ENCODE measurements around the gene SLX9. TPM values are rescaled to one million over a fixed set of nuclear protein-coding genes. Genes with fewer than 3 reads are reported as not detected.
A peak's percentile ranks its signal among the peaks of the same experiment; 100 is the strongest.

The SLX9 gene
- total RNA-seq, 1 experiment from 2014 or later: 58.7 TPM

DNA sequence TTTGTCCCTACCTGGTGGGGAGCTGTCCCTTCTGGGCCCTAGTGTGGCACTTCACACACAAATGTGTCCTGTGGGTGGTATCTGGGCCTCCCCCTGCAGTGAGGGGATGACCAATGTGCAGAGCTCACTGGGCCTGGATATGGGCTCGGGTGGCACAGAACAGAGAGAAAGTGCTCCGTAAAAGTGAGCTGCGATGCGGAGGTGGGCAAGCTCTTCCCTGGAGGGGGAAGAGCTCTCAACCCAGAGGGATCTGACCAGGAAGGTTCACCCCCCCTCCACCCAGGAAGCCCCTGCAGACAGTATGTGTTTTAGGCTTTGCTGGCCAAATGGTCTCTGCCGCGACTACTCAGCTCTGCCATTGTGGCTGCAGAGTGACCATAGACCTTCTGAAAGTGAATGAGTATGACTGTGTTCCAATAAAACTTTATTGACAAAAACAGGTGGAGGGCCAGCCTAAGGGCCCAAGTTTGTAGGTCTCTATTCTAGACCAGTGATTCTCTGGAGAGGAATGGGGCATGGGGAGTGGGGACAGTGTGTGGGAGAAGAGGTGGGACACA lies 10.5 kb upstream of the SLX9 start:
- no peak for DNase-seq (ENCODE audit: unreplicated experiment)
- Mint-ChIP-seq H3K9me3 (ENCODE audit: unreplicated experiment) (no peaks in the 10 kb centered on the region), H3K27ac (ENCODE audit: low read depth, unreplicated experiment) (no peak overlapping the region), H3K27me3 (ENCODE audit: insufficient read depth, unreplicated experiment) (no peaks in the 10 kb centered on the region), H3K4me1 (ENCODE audit: insufficient read depth, unreplicated experiment) (peaks cover 60% of the 10 kb centered on the region), H3K4me3 (ENCODE audit: unreplicated experiment) (peak overlapping the region; percentile 60), H3K36me3 (ENCODE audit: insufficient read depth, unreplicated experiment) (peaks cover 7% of the 10 kb centered on the region)
- TF ChIP-seq, protein P1, sequence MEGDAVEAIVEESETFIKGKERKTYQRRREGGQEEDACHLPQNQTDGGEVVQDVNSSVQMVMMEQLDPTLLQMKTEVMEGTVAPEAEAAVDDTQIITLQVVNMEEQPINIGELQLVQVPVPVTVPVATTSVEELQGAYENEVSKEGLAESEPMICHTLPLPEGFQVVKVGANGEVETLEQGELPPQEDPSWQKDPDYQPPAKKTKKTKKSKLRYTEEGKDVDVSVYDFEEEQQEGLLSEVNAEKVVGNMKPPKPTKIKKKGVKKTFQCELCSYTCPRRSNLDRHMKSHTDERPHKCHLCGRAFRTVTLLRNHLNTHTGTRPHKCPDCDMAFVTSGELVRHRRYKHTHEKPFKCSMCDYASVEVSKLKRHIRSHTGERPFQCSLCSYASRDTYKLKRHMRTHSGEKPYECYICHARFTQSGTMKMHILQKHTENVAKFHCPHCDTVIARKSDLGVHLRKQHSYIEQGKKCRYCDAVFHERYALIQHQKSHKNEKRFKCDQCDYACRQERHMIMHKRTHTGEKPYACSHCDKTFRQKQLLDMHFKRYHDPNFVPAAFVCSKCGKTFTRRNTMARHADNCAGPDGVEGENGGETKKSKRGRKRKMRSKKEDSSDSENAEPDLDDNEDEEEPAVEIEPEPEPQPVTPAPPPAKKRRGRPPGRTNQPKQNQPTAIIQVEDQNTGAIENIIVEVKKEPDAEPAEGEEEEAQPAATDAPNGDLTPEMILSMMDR (IDR thresholded peaks at IDR 0.05; ENCODE audit: unreplicated experiment): no peak
- BruUV-seq (replicated peaks): no TSS peak
- intact Hi-C loops (cut with micrococcal nuclease): loop anchor here (2.0 to 5.0 kb wide), 3 partner anchors 59 to 417 kb away; partner anchors contain the start of gene SUMO3
- CTCF ChIA-PET: interaction anchor here (0.5 to 4.1 kb wide), 7 partner anchors 17 to 211 kb away, joined by 3 to 26 read pairs (median 4); partner anchors contain the start of gene UBE2G2
- POLR2A ChIA-PET: interaction anchor here (0.6 to 1.9 kb wide), 11 partner anchors 11 to 440 kb away, joined by 3 to 6 read pairs (median 4); partner anchors contain the start of genes PTTG1IP, SLX9 and UBE2G2

DNA sequence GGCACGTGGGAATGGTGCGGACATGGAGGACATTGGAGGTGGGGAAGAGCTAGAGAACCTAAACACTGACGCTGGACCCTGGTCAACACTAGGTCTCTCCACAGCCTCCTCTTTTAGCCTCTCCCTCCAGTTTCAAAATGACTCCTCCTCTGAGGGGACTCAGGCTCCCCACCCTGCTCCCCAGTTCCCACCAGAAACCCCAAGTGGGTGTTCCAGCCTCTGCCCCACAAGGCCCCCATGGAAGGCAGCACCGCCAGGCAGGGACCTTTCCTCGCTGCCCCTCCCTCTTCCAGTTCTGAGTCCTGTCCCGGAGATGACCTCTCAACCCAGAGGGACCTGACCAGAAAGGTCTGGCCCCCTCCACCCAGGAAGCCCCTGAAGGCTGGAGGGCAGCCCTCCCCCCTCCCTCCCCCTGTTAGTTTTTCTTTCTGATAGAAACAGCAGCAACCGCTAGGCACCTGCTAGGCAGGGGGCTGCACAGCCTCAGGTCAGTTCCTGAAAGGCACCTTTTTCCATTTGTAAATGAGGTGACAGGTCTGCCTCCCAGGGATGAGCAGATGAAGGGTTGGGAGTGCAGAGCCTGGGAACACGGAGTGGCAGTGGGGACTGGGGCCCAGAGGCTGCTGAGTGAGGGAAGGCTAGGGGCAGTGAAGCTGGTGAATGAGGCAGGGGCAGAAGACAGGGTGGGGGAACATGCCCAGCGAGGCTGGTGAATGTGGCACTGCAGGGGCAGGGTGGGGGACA lies 9.9 kb upstream of the SLX9 start:
- intact Hi-C loops (cut with micrococcal nuclease): loop anchor here (2.0 to 5.0 kb wide), 3 partner anchors 59 to 418 kb away; partner anchors contain the start of gene SUMO3
- ChIA-PET CTCF (interaction anchor here (0.9 to 1.1 kb wide), 2 partner anchors 18 to 136 kb away, joined by 4 read pairs; no protein-coding TSS in a partner anchor), POLR2A (interaction anchor here (0.6 to 1.9 kb wide), 10 partner anchors 10 to 199 kb away, joined by 3 to 6 read pairs (median 4); partner anchors contain the start of genes PTTG1IP, SLX9 and UBE2G2)
- Mint-ChIP-seq H3K27ac (ENCODE audit: low read depth, unreplicated experiment) (no peak overlapping the region), H3K27me3 (ENCODE audit: insufficient read depth, unreplicated experiment) (no peaks in the 10 kb centered on the region), H3K9me3 (ENCODE audit: unreplicated experiment) (no peaks in the 10 kb centered on the region), H3K4me3 (ENCODE audit: unreplicated experiment) (no peak overlapping the region), H3K4me1 (ENCODE audit: insufficient read depth, unreplicated experiment) (peaks cover 54% of the 10 kb centered on the region), H3K36me3 (ENCODE audit: insufficient read depth, unreplicated experiment) (peaks cover 7% of the 10 kb centered on the region)
- TF ChIP-seq, protein P1 (IDR thresholded peaks at IDR 0.05; ENCODE audit: unreplicated experiment): no peak
- no peak for DNase-seq (ENCODE audit: unreplicated experiment)
- no TSS peak for BruUV-seq (replicated peaks)

DNA sequence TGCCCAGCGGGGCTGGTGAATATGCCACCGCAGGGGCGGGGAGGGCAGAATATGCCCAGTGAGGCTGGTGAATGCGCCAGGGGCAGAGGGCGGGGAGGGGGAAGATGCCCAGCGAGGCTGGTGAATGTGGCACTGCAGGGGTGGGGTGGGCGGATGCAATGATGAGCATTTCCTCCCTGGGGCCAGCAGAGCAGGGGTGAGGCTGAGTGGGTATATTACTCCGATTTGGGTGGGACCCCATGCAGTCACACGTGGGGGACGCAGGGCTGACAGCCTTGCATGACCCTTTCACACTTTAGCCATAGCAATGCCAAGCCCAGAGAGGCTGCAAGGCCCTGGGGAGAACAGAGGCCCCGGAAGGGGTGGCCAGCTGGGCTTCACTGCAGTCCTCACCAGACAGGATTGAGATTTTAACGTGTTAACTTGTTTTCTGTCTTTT lies 9.3 kb upstream of the SLX9 start:
- Mint-ChIP-seq H3K27ac (ENCODE audit: low read depth, unreplicated experiment) (no peak overlapping the region), H3K27me3 (ENCODE audit: insufficient read depth, unreplicated experiment) (no peaks in the 10 kb centered on the region), H3K36me3 (ENCODE audit: insufficient read depth, unreplicated experiment) (peaks cover 7% of the 10 kb centered on the region), H3K4me1 (ENCODE audit: insufficient read depth, unreplicated experiment) (peaks cover 48% of the 10 kb centered on the region), H3K4me3 (ENCODE audit: unreplicated experiment) (peak overlapping the region; percentile 66), H3K9me3 (ENCODE audit: unreplicated experiment) (no peaks in the 10 kb centered on the region)
- POLR2A ChIA-PET: interaction anchor here (0.6 to 1.9 kb wide), 3 partner anchors 9 to 48 kb away, joined by 4 to 6 read pairs (median 4); partner anchors contain the start of gene SLX9
- DNase-seq (ENCODE audit: unreplicated experiment): no peak
- BruUV-seq (replicated peaks): no TSS peak
- CTCF ChIA-PET: interaction anchor here (0.9 to 4.7 kb wide), 2 partner anchors 130 to 137 kb away, joined by 4 to 32 read pairs; partner anchors contain the start of gene UBE2G2
- intact Hi-C loops (cut with micrococcal nuclease): no loop called here
- TF ChIP-seq, protein P1 (IDR thresholded peaks at IDR 0.05; ENCODE audit: unreplicated experiment): no peak

DNA sequence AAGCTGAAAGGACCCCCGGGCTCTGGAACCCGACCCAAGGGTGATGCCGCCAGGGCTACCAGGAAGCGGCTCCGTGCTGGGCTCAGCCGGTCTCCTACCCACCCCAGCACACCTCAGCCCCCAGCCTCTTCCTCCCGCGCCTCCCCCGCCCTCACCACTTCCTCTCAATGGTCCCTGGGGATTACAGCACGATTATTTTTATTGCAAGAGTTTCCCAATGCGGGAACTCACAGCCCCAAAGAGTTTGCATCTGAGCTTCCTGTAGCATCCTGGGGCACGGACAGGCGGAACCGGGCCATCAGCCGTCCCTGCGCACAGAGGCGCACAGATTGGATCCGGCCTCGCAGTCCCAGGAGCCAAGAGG lies 8.7 kb upstream of the SLX9 start:
- TF ChIP-seq, protein P1 (IDR thresholded peaks at IDR 0.05; ENCODE audit: unreplicated experiment): no peak
- Mint-ChIP-seq H3K9me3 (ENCODE audit: unreplicated experiment) (no peaks in the 10 kb centered on the region), H3K27ac (ENCODE audit: low read depth, unreplicated experiment) (no peak overlapping the region), H3K4me1 (ENCODE audit: insufficient read depth, unreplicated experiment) (peaks cover 44% of the 10 kb centered on the region), H3K36me3 (ENCODE audit: insufficient read depth, unreplicated experiment) (peaks cover 7% of the 10 kb centered on the region), H3K4me3 (ENCODE audit: unreplicated experiment) (peak overlapping the region; percentile 66), H3K27me3 (ENCODE audit: insufficient read depth, unreplicated experiment) (no peaks in the 10 kb centered on the region)
- no TSS peak for BruUV-seq (replicated peaks)
- ChIA-PET CTCF (interaction anchor here (0.9 to 4.7 kb wide), 2 partner anchors 131 to 138 kb away, joined by 4 to 32 read pairs; partner anchors contain the start of gene UBE2G2), POLR2A (interaction anchor here (0.6 to 1.2 kb wide), 3 partner anchors 9 to 187 kb away, joined by 3 to 4 read pairs (median 3); partner anchors contain the start of gene SLX9)
- intact Hi-C loops (cut with micrococcal nuclease): no loop called here
- DNase-seq (ENCODE audit: unreplicated experiment): peak; percentile 75

Data from MCF 10A (cell line).